HG03097 (cell line): ENCODE measurements around the gene FGF1.

Experiments
- ATAC-seq: cut with Tn5 transposase; IDR thresholded peaks from one replicate; pipeline ENCODE4 v1.9.1; 2021; ENCODE audit not compliant: unreplicated experiment, low FRiP score

Gene FGF1

DNA sequence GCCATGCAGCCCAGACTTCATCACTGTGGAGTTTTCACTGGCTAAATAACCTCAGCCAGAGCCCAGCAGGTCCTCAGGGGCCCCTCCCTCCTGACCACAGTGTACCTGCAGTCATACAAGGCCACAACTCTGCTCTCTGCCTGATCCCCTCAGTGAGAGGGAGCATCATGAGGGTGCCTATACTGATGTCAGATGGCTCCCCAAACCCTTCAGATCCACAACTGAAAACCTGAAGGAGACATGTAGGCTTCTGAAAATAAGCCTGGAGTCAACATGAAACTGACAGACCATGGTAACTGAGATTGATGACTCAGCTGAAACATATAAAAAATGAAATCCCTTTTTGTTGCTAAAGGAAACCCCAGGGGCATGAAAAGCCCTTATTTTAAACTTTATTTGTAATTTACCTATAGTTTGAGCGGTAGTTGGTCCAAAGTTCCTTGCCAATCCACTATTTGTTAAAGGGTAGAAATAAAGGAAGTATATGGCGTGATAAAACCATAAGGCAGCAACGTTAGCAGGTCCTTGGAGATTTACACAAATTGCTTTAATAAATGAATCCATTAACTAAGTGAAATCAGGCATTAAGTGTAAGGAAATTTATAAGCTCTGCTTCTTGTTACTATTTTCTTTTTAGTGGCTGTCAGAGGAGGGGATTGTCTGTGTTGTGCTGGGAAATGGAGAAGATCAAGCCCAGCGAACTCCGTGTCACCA, 68.3 kb downstream of the FGF1 start:
- no peak for ATAC-seq

DNA sequence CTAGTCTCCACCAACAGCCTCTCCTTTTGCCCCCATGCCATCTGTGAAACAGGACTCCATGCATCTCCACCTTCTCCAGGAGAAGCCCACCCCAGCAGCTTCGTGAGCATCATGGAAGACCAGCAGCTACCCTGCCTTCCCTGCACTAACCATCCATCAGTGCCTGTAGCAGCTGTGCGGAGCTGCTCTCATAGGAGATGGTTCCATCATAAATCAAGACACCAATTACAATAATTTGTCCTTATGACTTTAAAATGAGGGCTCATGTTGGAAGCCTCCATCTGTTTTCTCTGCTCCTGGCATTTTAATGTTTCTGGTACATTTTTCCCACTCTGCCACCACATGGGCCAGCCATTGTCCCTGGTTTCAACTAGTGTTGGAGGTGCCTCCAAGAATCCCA, 69.9 kb downstream of the FGF1 start:
- no peak for ATAC-seq

DNA sequence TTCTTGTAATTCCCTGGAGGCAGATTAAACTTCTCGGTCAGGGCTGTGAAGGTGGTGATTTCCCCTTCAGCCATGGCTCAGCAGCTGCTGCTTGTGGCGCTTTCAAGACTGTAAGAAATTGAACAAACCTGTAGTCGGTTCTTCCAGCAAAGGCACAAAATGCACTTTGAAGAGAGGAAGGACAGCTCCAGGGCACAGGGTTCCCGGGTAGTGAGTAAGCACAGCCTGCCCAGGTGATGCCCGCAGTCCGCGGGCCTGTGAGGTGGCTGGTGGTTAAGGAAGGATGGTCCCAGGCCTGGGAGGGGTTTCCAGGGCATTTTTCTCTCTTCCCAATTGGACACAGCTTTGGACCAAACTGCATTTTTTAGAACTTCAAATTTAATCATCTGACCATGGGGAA, 71.8 kb downstream of the FGF1 start:
- no peak for ATAC-seq

DNA sequence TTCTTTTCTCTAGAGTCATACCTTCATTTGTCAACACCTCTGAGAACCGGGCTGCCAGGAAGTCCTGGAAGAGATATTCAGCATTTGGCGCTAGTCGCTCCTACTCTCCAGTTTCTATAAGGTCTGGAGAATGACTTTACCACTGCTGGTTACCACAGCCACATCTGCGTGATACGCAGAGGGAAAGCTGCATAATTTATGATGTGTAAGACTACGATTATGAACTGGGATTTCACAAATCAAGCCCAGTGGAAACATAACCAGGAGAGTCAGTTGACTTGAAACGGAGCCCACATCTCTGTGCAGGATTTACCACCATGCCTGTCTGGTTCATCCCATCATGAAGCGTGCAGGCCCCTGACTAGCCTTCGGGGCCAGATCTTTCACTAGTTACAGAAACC, 72.6 kb downstream of the FGF1 start:
- no peak for ATAC-seq

DNA sequence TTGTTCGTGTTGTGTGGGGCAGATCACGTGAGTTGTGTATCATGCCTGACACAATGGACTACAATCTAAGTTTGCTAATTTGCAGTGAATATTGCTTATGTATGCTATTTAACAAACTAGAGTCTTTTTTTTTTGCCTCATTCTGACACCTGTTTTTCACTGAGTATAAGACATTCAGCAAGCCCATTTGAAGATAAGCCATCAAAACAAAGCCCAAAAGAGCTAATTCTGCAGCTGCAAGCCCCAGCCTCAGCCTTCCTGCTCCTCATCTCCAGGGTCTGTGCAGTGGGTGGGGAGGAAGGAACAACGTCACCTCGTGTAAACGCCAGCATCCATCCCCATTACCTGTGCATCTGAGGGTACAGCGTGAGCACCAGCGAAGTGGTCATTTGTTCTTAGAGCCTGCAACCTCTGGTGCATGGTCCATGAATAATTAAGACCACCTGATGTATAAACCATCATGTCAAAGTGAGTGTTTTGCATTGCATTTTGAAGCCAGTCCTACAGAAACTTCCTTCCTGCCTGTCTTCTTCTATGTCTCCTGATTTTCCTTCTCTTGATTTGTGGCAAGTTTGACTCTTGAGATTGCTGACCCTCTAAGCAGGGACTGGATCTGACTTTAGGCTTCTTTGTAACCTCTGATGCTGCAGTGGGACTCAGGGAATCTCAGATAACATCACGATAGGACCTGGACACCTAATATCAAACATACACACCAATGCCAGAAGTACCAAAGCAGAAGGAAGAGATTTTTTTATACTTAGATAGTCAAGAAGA, 73.2 kb downstream of the FGF1 start:
- no peak for ATAC-seq

GRCh38 chr5:142611154-142611553, 74.7 kb downstream of the FGF1 start:
- ATAC-seq, result no peak

DNA sequence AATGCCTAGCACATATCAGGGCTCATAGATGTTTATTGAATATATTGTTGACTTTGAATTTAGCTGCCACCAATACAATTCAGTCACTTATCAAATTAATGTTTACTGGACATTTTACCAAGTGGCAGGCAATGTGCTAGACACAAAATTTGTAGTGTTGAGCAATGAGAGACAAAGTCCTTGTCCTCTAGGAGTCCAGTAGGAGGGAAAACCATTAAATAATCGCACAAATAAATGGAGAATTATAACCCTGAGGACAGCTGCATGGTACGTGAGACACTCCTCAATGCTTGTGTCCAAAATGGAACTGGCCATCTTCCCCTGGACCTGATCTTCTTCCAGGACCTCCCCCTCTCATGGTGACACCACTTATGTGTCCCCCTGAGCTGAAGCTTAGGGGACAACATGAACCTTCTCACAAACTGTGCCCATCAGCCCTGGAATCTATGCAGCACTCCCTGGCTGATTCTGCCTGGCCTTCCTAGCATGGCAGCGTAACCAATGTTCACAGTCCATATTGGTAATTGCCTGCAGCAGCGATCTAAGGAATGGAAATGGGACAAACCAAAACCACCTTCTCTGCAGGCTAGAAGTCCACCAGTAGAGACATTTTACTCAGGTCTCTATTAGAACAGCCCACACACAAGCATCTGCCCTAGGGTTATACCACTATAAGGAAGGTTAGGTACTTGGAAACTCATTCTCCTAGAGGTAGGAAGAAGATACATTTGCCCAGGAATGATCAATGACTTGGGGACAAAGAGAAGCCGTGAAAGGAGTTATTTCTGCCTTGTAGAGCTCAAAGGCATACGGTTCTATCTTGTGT, 75.5 kb downstream of the FGF1 start:
- no peak for ATAC-seq

GRCh38 chr5:142609142-142609541, 76.7 kb downstream of the FGF1 start:
- no peak for ATAC-seq

DNA sequence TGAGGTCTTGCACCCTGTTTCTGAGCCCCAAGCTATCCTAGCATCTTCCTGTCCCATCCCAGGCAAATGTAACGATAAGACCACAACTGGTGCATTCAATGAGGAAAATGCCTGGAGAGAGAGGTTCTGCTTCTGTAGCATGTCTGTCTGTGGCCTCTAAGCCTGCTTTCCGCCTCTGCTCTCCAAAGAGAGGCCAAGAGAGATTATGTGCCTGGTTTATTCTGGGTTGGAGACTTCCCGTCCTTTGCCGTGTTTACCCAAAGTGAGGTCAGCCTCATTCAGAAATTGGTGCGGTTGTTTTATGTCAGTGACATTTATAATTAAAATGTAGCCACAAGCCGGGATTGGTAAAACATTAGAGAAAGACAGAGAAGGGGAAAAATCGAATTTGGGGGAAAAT, 77.8 kb downstream of the FGF1 start:
- ATAC-seq, result no peak

GRCh38 chr5:142605611-142606010, 80.3 kb downstream of the FGF1 start:
- ATAC-seq, result no peak

GRCh38 chr5:142602720-142603245, 83.1 kb downstream of the FGF1 start:
- no peak for ATAC-seq

- no peak for ATAC-seq
Measured at GRCh38 chr5:142601432-142601831, 84.5 kb downstream of the FGF1 start.

- ATAC-seq, result no peak
Measured at GRCh38 chr5:142600611-142601358, 85.1 kb downstream of the FGF1 start.

DNA sequence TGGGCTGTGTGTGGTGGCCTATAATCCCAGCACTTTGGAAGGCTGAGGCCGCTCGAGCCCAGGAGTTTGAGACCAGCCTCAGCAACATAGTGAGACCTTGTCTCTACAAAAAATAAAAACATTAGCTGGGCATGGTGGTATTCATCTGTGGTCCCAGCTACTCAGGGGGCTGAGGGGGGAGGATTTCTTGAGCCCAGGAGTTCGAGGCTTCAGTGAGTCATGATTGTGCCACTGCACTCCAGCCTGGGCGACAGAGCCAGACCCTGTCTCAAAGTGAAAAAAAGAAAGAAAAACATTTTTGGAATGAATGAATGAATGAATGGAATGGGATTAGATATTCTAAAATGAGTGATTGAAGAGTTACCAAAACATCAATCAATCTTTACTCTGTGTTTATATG, 85.8 kb downstream of the FGF1 start:
- ATAC-seq, result no peak

DNA sequence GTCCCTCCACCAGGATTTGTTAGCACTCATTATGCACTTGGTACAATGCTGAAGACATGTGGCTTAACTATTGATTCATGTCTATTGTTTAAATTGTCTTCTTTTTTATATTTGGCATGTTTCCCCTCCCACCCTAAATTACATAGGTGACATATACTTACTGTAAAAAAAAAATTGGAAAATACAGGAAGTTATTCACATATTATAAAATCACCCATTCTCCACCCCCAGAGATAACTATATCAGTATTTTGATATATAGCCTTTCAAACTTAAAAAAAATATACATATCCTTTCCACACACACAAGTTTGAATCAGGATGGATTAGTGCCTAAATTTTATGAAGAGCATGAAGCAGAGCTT, 87.6 kb downstream of the FGF1 start:
- no peak for ATAC-seq

DNA sequence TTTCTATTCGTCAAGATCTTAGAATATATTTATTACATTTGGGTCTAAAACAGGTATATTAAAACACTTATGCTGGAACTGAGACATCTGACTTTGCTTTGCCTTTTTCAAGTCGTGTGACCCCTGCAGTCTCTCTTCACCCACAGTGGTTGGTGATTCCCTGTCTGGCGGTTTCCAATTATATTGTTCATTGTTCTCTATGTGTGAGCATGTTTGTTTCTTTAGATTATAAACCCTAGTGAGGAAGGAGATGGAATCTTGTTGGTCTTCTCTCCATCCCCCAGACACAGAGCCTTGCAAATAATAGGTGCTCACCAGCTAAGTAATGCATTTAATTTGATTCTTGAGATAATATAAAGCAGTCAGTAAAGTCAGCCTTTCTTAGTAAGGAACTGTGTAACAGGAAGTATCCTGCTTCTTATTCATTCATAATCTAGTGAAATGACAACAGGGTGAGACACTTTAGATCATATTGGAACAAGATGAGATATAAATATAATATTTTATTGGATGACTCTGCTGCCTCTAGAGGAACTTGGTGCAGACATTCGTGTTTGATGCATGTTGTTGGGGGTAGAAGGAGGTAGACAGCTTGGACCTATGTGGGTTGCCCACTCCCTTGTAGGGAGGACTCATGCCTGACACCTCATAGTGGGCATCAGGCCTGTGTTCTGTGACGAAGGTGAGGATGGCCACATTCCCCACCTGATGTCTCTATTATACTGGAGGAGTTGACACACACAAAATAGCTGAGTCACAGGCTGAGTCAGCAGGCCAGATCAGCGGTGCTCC, 88.1 kb downstream of the FGF1 start:
- ATAC-seq, result no peak

GRCh38 chr5:142597025-142597424, 88.9 kb downstream of the FGF1 start:
- ATAC-seq, result no peak

- ATAC-seq, result no peak
Measured at GRCh38 chr5:142592365-142592764, 93.5 kb downstream of the FGF1 start.

- ATAC-seq, result no peak
Measured at GRCh38 chr5:142590451-142591231, 95.2 kb downstream of the FGF1 start.
